GM12878 (cell line): ENCODE data around the gene RHCE. TPM values are rescaled to one million over a fixed set of nuclear protein-coding genes. Genes with fewer than 3 reads are reported as not detected.

Source experiments
- ATAC-seq: fragments of 200-7000 bp; cut with Tn5 transposase; 3 replicates; pipeline ENCODE4 v1.9.1; 2020; ENCODE audit warnings: mild to moderate bottlenecking, moderate library complexity
- BruUV-seq: library from RNA; stranded (reverse); fragments of 400-500 nt; replicated peaks from 2 replicates; lab custom pipeline; 2021; lab: Mats Ljungman, UMichigan
- CTCF ChIA-PET: fragments of 300-600 bp; sonication (Branson Sonifier 250); formaldehyde crosslinking; extraction: SDS; loops from one replicate; lab custom pipeline; 2021; ENCODE audit warnings: inconsistent platforms; lab: Yijun Ruan, JAX
- POLR2A ChIA-PET: fragments of 350-600 bp; formaldehyde crosslinking; extraction: SDS; loops from one replicate; lab custom pipeline; 2021; ENCODE audit warnings: inconsistent platforms; lab: Charles Lee
- RAD21 ChIA-PET: fragments of 300-600 bp; sonication (Branson Sonifier 250); formaldehyde crosslinking; loops from one replicate; lab custom pipeline; 2023; ENCODE audit warnings: antibody characterized with exemption; ENCODE audit not compliant: unreplicated experiment; lab: Charles Lee
- SMC1A ChIA-PET: fragments of 300-600 bp; sonication (Branson Sonifier 250); formaldehyde crosslinking; loops from one replicate; lab custom pipeline; 2023; ENCODE audit not compliant: unreplicated experiment, uncharacterized antibody; lab: Charles Lee
- DNase-seq: peaks from one replicate; pipeline ENCODE4 v3.0.0-alpha.2; 2011; ENCODE audit warnings: low read depth, low spot score
- FAIRE-seq: peaks from 3 replicates; lab custom pipeline; 2011; peaks lifted over from hg19 to GRCh38; lab: Jason Lieb, UNC
- H2AFZ ChIP-seq: 2 replicates; pipeline ENCODE4 v1.6.0; 2011; ENCODE audit warnings: low read depth, low read length, control low read depth; ENCODE audit not compliant: control insufficient read depth
- H3K27ac ChIP-seq: 2 replicates; pipeline ENCODE4 v1.5.1; 2011; ENCODE audit warnings: control low read depth; ENCODE audit not compliant: control insufficient read depth, insufficient read depth
- H3K27me3 ChIP-seq, 2 experiments: replicated peaks in 1 of 2; 2 replicates each; pipeline versions ENCODE4 v1.6.0 to v1.6.1; 2011; ENCODE audit warnings: low read length in 1 of 2; ENCODE audit not compliant: control insufficient read depth in 2 of 2, insufficient read depth in 2 of 2
- H3K36me3 ChIP-seq, 2 experiments: 2 replicates each; pipeline ENCODE4 v1.5.1; 2011; ENCODE audit warnings: low read length in 1 of 2; ENCODE audit not compliant: control insufficient read depth in 2 of 2, insufficient read depth in 2 of 2
- H3K4me1 ChIP-seq: 2 replicates; pipeline ENCODE4 v1.6.1; 2011; ENCODE audit warnings: mild to moderate bottlenecking, low read length, moderate library complexity, mixed read lengths; ENCODE audit not compliant: control insufficient read depth, insufficient read depth
- H3K4me2 ChIP-seq: 2 replicates; pipeline ENCODE4 v1.6.0; 2011; ENCODE audit warnings: control low read depth; ENCODE audit not compliant: control insufficient read depth, insufficient read depth
- H3K4me3 ChIP-seq: fragments of 200-600 bp; sonication (generic); 2 replicates; pipeline ENCODE4 v1.5.1; 2016
- H3K79me2 ChIP-seq: 2 replicates; pipeline ENCODE4 v1.6.0; 2011; ENCODE audit warnings: low read length; ENCODE audit not compliant: control insufficient read depth, insufficient read depth
- H3K9ac ChIP-seq: 2 replicates; pipeline ENCODE4 v1.8.0; 2011; ENCODE audit warnings: low read length, control low read depth, mixed read lengths; ENCODE audit not compliant: control insufficient read depth, insufficient read depth
- H3K9me3 ChIP-seq: replicated peaks from 3 replicates; pipeline ENCODE4 v1.5.1; 2011; ENCODE audit warnings: mild to moderate bottlenecking, low read length; ENCODE audit not compliant: control insufficient read depth, insufficient read depth
- H4K20me1 ChIP-seq: 2 replicates; pipeline ENCODE4 v1.6.0; 2011; ENCODE audit not compliant: control insufficient read depth, insufficient read depth
- BCL3 ChIP-seq: IDR thresholded peaks from 2 replicates; pipeline ENCODE4 v1.6.1; 2011; ENCODE audit warnings: borderline replicate concordance, low read depth, mild to moderate bottlenecking, moderate library complexity, low read length; ENCODE audit not compliant: insufficient read depth, poor library complexity, severe bottlenecking
- CREB1 ChIP-seq: IDR thresholded peaks from 2 replicates; pipeline ENCODE4 v1.6.1; 2012; ENCODE audit warnings: low read depth, mild to moderate bottlenecking, inconsistent platforms
- DPF2 ChIP-seq: fragments of 450-650 bp; IDR thresholded peaks from 2 replicates; pipeline ENCODE4 v1.6.1; 2017; ENCODE audit warnings: mild to moderate bottlenecking
- E2F8 ChIP-seq: fragments of 450-650 bp; IDR thresholded peaks from 2 replicates; pipeline ENCODE4 v1.6.1; 2018; ENCODE audit warnings: mild to moderate bottlenecking, low read depth, moderate library complexity; ENCODE audit not compliant: partially characterized antibody
- EED ChIP-seq: sonication (generic); IDR thresholded peaks from 2 replicates; pipeline ENCODE4 v1.6.1; 2016; ENCODE audit warnings: antibody characterized with exemption, low read depth
- ELK1 ChIP-seq: IDR thresholded peaks from 2 replicates; pipeline ENCODE4 v1.6.1; 2012; ENCODE audit warnings: low read depth, low read length, improper control_type of control experiment
- EP300 ChIP-seq, 2 experiments: fragments of 150-350 bp in 1 of 2; IDR thresholded peaks; 2 replicates each; pipeline ENCODE4 v1.6.1; 2011 to 2012; ENCODE audit warnings: low read depth in 2 of 2, low read length in 2 of 2, borderline replicate concordance in 1 of 2, improper control_type of control experiment in 1 of 2, inconsistent platforms in 1 of 2; ENCODE audit not compliant: control insufficient read depth in 1 of 2
- IRF5 ChIP-seq: fragments of 450-650 bp; IDR thresholded peaks from 2 replicates; pipeline ENCODE4 v1.6.1; 2017; ENCODE audit warnings: borderline replicate concordance
- KDM1A ChIP-seq: fragments of 200-600 bp; sonication (generic); IDR thresholded peaks from 2 replicates; pipeline ENCODE4 v1.6.1; 2016; ENCODE audit warnings: borderline replicate concordance
- PML ChIP-seq: IDR thresholded peaks from 2 replicates; pipeline ENCODE4 v1.6.1; 2012; ENCODE audit warnings: low read length, inconsistent platforms
- RCOR1 ChIP-seq: conservative IDR thresholded peaks from 2 replicates; pipeline ENCODE4 v1.6.1; 2012; ENCODE audit warnings: low read depth, low read length, improper control_type of control experiment
- RELA ChIP-seq: fragments of 450-650 bp; IDR thresholded peaks from 2 replicates; pipeline ENCODE4 v1.8.0; 2014; ENCODE audit warnings: borderline replicate concordance; ENCODE audit not compliant: partially characterized antibody
- SMAD5 ChIP-seq: IDR thresholded peaks from 2 replicates; pipeline ENCODE4 v1.6.1; 2016; ENCODE audit warnings: antibody characterized with exemption, low read depth
- SP1 ChIP-seq: IDR thresholded peaks from one replicate; pipeline ENCODE4 v1.6.1; 2011; ENCODE audit warnings: low read depth, low read length
- STAT1 ChIP-seq: fragments of 450-650 bp; conservative IDR thresholded peaks from 2 replicates; pipeline ENCODE4 v1.6.1; 2014; ENCODE audit warnings: antibody characterized with exemption, mild to moderate bottlenecking
- STAT3 ChIP-seq: IDR thresholded peaks from 2 replicates; pipeline ENCODE4 v1.6.1; 2011; ENCODE audit warnings: low read depth, low read length, improper control_type of control experiment
- ZNF207 ChIP-seq: fragments of 450-650 bp; IDR thresholded peaks from 2 replicates; pipeline ENCODE4 v1.6.1; 2014; ENCODE audit warnings: antibody characterized with exemption, mild to moderate bottlenecking, borderline replicate concordance
- ZNF217 ChIP-seq: fragments of 450-650 bp; IDR thresholded peaks from 2 replicates; pipeline ENCODE4 v1.6.1; 2017; ENCODE audit warnings: antibody characterized with exemption, mild to moderate bottlenecking
- ZSCAN29 ChIP-seq: fragments of 450-650 bp; IDR thresholded peaks from 2 replicates; pipeline ENCODE4 v1.6.1; 2017; ENCODE audit warnings: mild to moderate bottlenecking, moderate library complexity
- in situ Hi-C: fragments of 300-500 bp; cut with MboI; formaldehyde crosslinking; loops from 9 replicates; pipeline ENCODE4 v1.14.3; 2018; ENCODE audit warnings: mixed read lengths
- intact Hi-C: fragments of 100-400 bp; cut with micrococcal nuclease; formaldehyde crosslinking; loops from one replicate; pipeline ENCODE4 v1.14.2; 2022; ENCODE audit not compliant: unreplicated experiment
- polyA plus RNA-seq, 11 experiments: library from polyadenylated mRNA; depleted of rRNA in 4 of 11; unstranded in 6 of 11; stranded (reverse) in 5 of 11; fragments of >200 nt; fragmentation: Nextera tagmentation in 4 of 11; fragmentation: Illumina TruSeq in 1 of 11; extraction: Ambion mirVana in 4 of 11; extraction: Trizol in 1 of 11; gene quantifications; 1 replicate in 1 of 11; 2 replicates in 10 of 11; pipeline versions ENCODE4 v1.2.1 to v1.2.3, GENCODE V29; 2011 to 2016; ENCODE audit warnings: inconsistent platforms in 2 of 11, missing spikeins in 2 of 11, low read depth in 1 of 11
- total RNA-seq, 4 experiments: library from RNA; depleted of rRNA in 3 of 4; stranded (reverse); fragments of >200 nt in 3 of 4; fragmentation: Illumina TruSeq in 1 of 4; extraction: Trizol in 1 of 4; gene quantifications; 2 replicates each; pipeline versions ENCODE4 v1.2.1 to v1.2.3, GENCODE V29; 2013 to 2021

RHCE gene
- total and polyA plus RNA-seq, 10 of the 15 experiments (the other 5 are each of a cell fraction or from before 2014, with no cell fraction given), result 0.06 to 0.41 (median 0.22) TPM; not detected in 2

- no peaks in the 10 kb centered on the region; the same call in 2 of the 3 replicates for H3K9me3 ChIP-seq
- no peak overlapping the region for H3K4me3 ChIP-seq
- BruUV-seq, result no TSS peak
- peaks cover 37% of the 10 kb centered on the region for H3K4me1 ChIP-seq
- no peaks in the 10 kb centered on the region for H4K20me1 ChIP-seq
- H3K9ac ChIP-seq, result no peak overlapping the region; the same call in 1 of the 2 replicates
- no peaks in the 10 kb centered on the region for H3K27me3 ChIP-seq
- peak; percentile 89 for FAIRE-seq
- ATAC-seq, result peak; percentile 94
- H3K36me3 ChIP-seq, result peaks cover 0 to 4% of the 10 kb centered on the region in 2 experiments; a peak in 2 of 4 replicates
- H2AFZ ChIP-seq, result no peak overlapping the region; the same call in 1 of the 2 replicates
- ChIA-PET SMC1A (interaction anchor here (0.7 to 6.3 kb wide), 9 partner anchors 9 to 228 kb away, joined by 3 to 52 read pairs (median 5); no protein-coding TSS in a partner anchor), CTCF (interaction anchor here (0.7 to 5.7 kb wide), 5 partner anchors 12 to 73 kb away, joined by 3 to 37 read pairs (median 4); no protein-coding TSS in a partner anchor), POLR2A (interaction anchor here (0.7 to 4.8 kb wide), 9 partner anchors 11 to 73 kb away, joined by 3 to 54 read pairs (median 3); no protein-coding TSS in a partner anchor), RAD21 (interaction anchor here (1.0 to 7.6 kb wide), 5 partner anchors 14 to 29 kb away, joined by 4 to 67 read pairs (median 5); partner anchors contain the start of gene MACO1)
- intact Hi-C loops (no loop called here), in situ Hi-C loops (no loop called here)
- H3K79me2 ChIP-seq, result peaks cover 7% of the 10 kb centered on the region
- H3K4me2 ChIP-seq, result peak overlapping the region; percentile 31
- peak; percentile 79 for DNase-seq
- peak overlapping the region; percentile 62; the same call in 1 of the 2 replicates for H3K27ac ChIP-seq
- TF ChIP-seq STAT3 (peak; percentile 70; the same call in 1 of the 2 replicates), ZNF217 (peak; percentile 75), IRF5 (no peak), SP1 (peak; percentile 6), SMAD5 (no peak), ZNF207 (no peak), ELK1 (no peak), DPF2 (peak; percentile 93), EED (peak; percentile 72), RELA (peak; percentile 93), EP300 (IDR thresholded peaks at IDR 0.05; ENCODE audit: borderline replicate concordance in 1 of 2, control insufficient read depth in 1 of 2, low read depth in 2 of 2, low read length in 2 of 2) (peak; percentile 70 to 93), KDM1A (no peak), RCOR1 (no peak), ZSCAN29 (no peak), CREB1 (peak; percentile 32; the same call in 1 of the 2 replicates), BCL3 (peak; percentile 60), STAT1 (no peak), E2F8 (no peak), PML (peak; percentile 73)
Observed at GRCh38 chr1:25447547-25447946, 26.9 kb upstream of the RHCE start.
